AG09319 (cell line): ENCODE data around the gene EFNA3.

Source experiments
- DNase-seq: peaks from one replicate; pipeline ENCODE4 v3.0.0-alpha.2; 2010; ENCODE audit warnings: low read depth; ENCODE audit errors: extremely low read depth
- CTCF ChIP-seq: IDR thresholded peaks from 2 replicates; pipeline ENCODE4 v1.5.1; 2011; ENCODE audit warnings: low read depth, mild to moderate bottlenecking, inconsistent platforms, low read length, moderate library complexity

The EFNA3 gene

GRCh38 chr1:155070158-155070621 is 8.4 kb upstream of the EFNA3 start:
- no peak for TF ChIP-seq CTCF
- no peak for DNase-seq

- DNase-seq: no peak
Measured at GRCh38 chr1:155070721-155071569, 7.7 kb upstream of the EFNA3 start.

GRCh38 chr1:155071701-155072100 is 6.9 kb upstream of the EFNA3 start:
- TF ChIP-seq CTCF: no peak
- no peak for DNase-seq

More at GRCh38 chr1:155070721-155071569, 7.7 kb upstream of the EFNA3 start:
- peak; percentile 16 for TF ChIP-seq CTCF

- no peak for DNase-seq
- TF ChIP-seq CTCF: no peak
Measured at GRCh38 chr1:155072531-155073289, 5.9 kb upstream of the EFNA3 start.

GRCh38 chr1:155073377-155074242 is 5.0 kb upstream of the EFNA3 start:
- no peak for TF ChIP-seq CTCF
- DNase-seq: no peak

- no peak for DNase-seq
- no peak for TF ChIP-seq CTCF
Measured at GRCh38 chr1:155075535-155075934, 3.1 kb upstream of the EFNA3 start.
